GDM1 (cell line): ENCODE measurements around the gene SARDH.
A peak's percentile ranks its signal among the peaks of the same experiment; 100 is the strongest.

Experiments
- DNase-seq: peaks from one replicate; lab custom pipeline; 2025; lab: John Stamatoyannopoulos, UW

SARDH gene, protein sequence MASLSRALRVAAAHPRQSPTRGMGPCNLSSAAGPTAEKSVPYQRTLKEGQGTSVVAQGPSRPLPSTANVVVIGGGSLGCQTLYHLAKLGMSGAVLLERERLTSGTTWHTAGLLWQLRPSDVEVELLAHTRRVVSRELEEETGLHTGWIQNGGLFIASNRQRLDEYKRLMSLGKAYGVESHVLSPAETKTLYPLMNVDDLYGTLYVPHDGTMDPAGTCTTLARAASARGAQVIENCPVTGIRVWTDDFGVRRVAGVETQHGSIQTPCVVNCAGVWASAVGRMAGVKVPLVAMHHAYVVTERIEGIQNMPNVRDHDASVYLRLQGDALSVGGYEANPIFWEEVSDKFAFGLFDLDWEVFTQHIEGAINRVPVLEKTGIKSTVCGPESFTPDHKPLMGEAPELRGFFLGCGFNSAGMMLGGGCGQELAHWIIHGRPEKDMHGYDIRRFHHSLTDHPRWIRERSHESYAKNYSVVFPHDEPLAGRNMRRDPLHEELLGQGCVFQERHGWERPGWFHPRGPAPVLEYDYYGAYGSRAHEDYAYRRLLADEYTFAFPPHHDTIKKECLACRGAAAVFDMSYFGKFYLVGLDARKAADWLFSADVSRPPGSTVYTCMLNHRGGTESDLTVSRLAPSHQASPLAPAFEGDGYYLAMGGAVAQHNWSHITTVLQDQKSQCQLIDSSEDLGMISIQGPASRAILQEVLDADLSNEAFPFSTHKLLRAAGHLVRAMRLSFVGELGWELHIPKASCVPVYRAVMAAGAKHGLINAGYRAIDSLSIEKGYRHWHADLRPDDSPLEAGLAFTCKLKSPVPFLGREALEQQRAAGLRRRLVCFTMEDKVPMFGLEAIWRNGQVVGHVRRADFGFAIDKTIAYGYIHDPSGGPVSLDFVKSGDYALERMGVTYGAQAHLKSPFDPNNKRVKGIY

DNA sequence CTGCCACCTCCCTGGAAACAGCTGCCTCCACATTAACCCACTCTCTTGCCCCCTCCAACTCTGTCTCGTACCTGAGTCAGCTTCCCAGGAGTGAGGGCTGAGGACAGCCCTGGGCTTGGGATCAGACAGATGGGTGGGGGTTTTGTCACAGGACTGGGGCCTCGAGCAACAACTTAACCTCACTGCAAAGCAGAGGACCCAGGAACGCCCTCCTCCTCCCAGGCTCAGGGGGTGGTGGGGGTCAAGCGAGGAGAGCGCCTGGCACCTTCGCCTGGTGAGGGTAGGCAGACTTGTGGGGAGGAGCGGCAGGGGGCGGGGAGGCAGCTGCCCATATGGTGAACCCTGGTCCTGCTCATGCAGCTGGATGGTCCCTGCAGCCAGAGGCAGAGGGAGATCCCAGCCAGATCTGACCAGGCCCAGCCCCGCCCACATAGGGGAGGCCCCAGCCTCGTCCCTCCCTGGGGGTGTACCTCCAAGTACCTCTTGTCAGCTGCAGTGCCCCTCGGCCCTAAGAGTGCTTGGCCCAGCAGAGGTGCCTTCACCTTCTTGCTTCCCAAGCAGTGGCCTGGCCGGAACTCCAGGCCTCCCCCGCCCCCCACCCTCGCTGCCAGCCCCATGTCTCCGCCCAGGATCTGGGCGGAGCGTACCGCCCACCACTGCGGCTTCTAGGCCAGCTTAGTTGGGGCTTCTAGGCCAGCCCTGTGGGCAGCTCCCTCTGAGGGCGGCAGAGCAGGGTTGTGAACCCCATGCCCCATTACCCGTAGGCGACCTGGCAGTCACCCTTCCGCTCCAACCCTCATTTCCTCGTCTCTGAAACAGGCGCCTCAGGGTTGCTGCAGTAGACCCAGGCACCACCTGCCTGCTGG, at the start of gene SARDH:
Gene SARDH, minus strand, starts transcription at position 579 of the 866 bp plus-strand sequence. CDS start 4,179 bp downstream, outside the sequence.
- DNase-seq, result no peak

DNA sequence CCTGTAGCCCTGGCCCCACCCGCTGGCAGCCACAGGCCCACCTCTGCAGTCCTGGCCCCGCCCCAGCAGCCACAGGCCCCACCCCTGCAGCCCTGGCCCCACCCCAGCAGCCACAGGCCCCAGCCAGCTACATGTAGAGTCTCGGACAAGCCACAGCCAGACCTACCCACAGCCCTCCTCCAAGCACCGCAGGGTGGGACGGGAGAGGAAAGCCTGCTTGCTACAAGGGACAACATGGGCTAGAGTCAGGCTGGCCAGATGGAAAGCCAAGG, 49.5 kb upstream of the SARDH start:
- no peak for DNase-seq

DNA sequence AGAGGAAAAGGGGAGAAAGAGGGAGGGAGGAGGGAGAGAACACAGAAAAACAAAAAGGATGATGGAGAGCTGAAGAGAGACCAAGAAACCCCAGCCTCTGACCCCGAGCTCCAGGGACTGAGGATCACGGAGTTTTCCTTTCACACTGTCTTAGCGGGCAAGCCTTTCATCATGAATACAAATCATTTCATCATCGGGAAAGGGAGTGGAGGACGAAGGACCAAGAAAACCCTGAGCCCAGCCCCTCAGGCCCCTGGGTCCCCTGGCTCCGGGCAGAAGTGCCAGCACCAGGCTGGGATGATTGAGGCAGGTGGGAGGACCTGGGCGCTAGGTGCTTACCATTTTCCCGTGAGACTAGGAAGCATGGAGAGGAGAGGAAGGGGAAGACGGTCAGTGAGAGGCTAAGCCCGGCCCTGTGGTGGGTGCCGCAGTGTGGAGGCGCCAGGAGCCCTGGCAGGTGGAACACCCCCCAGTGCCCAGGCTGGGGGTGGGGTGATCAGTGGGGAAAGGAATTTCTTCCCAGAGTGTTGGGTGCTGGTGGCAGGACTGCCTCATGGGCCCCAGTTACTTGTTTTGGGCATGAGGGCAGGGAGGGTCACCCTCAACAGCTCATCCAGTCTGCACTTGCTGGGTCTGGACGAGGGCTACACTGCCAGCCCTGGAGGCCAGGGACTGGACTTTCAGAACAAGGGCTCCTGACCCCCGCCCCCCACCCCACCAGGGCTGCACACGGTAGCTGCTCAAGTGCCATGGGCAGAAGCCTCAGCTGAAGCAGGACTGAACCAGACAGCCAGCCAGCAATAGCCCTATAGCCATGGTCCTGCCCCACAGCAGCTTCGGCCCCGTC, 49.0 kb upstream of the SARDH start:
- no peak for DNase-seq

DNA sequence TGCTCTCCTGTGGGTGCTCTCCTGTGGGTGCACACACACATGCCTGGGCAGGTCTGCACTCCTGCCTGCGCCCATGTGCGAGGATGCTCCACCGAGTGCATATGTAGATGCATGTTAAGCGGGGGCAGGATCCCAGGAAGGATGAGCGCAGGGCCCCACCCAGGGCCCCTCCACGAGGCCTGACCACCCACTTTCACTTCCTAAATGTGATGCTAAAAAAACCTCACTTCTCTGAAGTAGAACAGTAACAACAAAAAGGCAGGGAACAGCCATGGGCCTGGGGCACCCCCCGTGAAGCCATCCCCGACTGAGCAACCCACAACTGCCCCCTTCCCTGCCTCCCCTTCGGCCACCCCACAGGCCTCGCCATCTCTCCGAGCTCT, 48.2 kb upstream of the SARDH start:
- DNase-seq, result no peak

DNA sequence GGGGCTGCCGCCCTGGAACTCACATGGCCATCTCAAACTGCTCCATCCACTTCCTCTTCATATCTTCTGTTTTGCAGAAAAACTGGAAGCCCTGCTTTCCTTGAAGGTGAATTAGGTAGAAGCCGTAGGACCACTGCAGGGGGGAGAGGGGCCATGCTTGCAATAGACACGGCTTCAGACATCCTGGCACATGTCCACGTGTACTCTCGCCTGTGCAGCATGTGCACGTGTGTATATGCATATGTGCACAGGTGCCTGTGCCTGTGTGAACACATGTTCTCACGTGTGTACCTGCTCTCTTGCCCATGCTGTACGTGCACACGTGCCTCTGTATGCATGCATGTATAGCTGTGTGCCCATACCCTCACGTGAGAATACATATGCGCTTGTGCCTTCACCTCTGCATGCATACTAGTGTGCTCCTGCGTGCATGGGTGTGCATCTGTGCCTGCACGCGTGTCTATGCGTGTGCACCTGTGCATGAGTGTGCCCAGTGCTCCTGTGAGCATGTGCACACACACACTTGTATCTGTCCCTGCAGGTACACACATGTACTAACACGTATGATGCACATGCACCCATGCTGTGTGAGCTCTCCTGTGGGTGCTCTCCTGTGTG, 47.7 kb upstream of the SARDH start:
- no peak for DNase-seq

DNA sequence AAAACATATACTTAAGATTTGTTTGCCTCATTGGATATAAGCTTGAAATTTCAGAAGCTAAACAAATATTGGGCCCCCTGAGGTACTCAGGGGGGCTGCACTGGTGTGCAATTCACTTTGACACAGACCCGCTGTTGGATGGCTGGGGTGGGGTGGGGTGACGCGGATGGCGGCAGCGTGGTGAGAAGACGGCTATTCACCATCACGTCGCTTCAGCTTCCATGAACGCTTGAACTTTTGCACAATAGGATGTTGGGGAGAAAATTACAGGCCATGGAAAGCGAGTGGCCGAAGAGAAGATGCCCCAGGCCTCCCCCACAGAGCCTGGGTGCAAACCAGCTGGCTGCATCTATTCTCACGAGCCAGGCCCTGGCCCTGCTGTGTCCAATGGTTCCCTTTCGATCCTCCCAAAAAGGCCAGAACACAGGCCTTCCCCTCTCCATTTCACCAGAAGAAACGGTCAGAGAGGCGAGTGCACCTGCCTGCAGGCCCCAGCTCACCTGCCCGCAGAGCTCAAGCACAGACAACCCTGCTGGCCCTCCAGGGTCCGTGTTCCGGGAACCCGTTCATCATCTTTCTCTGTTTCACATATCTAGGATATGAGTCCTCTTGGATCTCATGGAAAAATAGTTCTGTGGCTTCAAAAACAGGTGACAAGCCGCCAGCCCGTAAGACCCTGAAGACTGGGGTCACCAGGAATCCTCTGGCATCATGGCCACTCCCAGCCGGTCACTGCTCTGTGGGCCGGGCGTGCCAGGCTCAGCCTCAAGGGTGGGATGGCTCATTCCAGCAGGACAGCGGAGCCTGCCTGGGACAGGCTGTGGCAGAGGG, 46.8 kb upstream of the SARDH start:
- DNase-seq, result no peak

DNA sequence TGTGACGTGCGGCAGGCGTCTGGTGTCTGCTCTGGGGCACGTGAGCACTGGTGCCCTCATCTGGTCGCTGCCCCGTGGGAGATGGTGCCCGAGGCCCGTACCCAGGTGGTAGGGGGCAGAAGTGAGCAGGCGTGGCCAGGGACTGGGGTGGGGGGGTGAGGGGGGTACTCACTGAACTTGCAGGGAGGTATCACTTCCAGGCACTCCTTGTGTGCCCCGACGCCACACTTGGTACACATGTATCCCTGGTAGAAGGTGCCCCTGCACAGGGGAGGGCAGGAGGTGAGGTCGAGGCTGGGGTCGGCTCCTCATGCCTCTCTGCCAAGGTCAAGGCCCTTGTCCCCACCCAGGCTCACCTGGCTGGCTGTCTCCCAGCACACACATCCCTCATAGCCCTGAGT, 45.2 kb upstream of the SARDH start:
- DNase-seq, result no peak

- peak; percentile 54 for DNase-seq
Measured at GRCh38 chr9:133782157-133783130, 44.3 kb upstream of the SARDH start.

GRCh38 chr9:133781828-133782135, 43.6 kb upstream of the SARDH start:
- DNase-seq, result no peak

GRCh38 chr9:133780962-133781827, 43.0 kb upstream of the SARDH start:
- DNase-seq, result no peak

GRCh38 chr9:133780404-133780945, 42.3 kb upstream of the SARDH start:
- DNase-seq, result no peak

DNA sequence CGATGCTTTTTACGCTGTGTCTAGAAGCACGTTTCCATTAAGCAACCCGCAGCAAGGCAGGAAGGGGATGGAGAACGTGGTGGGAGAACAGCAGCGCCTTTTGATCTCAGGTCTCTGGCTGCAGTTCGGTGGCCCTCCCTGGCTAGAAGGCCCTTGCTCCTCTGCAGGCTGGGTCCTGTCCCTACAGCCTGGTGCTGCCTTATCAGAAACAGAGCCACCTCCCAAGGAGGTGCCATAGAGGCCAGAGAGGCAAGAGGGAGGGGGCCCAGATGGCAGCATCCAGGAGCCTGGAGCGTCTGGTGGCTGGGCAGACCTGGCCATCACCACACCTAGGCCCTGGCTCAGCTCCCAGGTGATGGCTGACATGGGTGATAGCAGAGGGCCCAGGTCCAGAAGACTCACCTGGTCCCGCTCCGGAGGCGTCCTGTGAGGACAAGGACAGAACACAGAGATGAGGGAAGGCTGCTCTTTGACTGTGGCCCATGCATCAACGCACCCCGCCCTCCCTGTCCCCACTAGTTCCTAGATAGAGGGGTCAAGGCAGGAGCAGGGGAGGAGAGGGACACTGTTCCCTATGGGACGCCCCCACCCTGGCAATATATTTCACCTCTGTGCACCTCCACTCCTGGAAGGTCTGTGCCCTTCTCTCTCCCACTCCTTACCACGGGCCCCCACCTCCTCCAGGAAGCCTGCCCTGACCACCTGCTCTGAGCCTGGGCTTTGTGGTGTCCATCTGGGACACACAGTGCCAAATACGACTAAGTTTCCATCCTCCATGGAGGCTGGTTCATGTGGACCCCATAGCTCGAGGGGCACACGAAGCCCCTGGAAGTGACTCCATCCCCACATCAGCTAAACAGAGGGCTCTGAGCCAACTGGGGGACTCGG, 41.6 kb upstream of the SARDH start:
- DNase-seq, result no peak

DNA sequence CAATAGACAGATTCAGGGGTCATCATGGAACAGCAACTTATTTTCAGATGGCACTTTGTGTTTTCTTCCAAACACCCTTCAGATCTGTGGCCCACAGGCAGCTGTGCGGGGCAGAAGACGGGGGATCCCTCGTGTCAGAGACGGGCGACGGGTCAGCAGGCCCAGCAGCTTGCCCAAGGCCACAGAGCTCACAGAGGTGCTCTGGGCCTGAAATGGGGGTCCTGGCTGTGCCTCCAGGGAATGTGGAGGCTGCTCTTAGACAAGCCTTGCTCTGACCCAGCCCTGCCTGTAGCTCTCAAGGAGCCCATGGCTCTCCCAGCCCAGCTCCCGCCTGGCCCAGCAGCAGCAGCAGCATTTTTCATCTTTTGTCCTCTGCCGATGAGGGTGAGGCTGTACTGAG, 40.9 kb upstream of the SARDH start:
- no peak for DNase-seq

- no peak for DNase-seq
Measured at GRCh38 chr9:133778336-133779013, 40.3 kb upstream of the SARDH start.

GRCh38 chr9:133777871-133778270, 39.7 kb upstream of the SARDH start:
- no peak for DNase-seq
